Left lung (tissue), 10 donors: Measurements from ENCODE around the gene TCHH. TPM values are rescaled to one million over a fixed set of nuclear protein-coding genes. Genes with fewer than 3 reads are reported as not detected.
A peak's percentile ranks its signal among the peaks of the same experiment; 100 is the strongest.

Experiments used
- ATAC-seq: fragments of 200-7000 bp; cut with Tn5 transposase; one replicate; pipeline ENCODE4 v1.9.1; 2020; ENCODE audit warnings: moderate library complexity
- DNase-seq, 4 donors: peaks; one replicate each; pipeline ENCODE4 v3.0.0-alpha.2; 2013 to 2020
- H3K27ac ChIP-seq, 2 donors: fragments of 200-600 bp; sonication (generic) in 1 of 2; one replicate each; pipeline versions ENCODE4 v1.5.0 to v1.8.0; 2020 to 2021
- H3K27me3 ChIP-seq, 2 donors: fragments of 200-600 bp; sonication (generic) in 1 of 2; one replicate each; pipeline versions ENCODE4 v1.5.0 to v1.8.0; 2020 to 2021
- H3K36me3 ChIP-seq, 2 donors: fragments of 200-600 bp; sonication (generic) in 1 of 2; one replicate each; pipeline versions ENCODE4 v1.5.0 to v1.8.0; 2020 to 2021
- H3K4me1 ChIP-seq, 2 donors: fragments of 200-600 bp; one replicate each; pipeline ENCODE4 v1.8.0; 2021
- H3K4me3 ChIP-seq, 2 donors: fragments of 200-600 bp; sonication (generic) in 1 of 2; one replicate each; pipeline versions ENCODE4 v1.5.0 to v1.8.0; 2020 to 2021; ENCODE audit warnings: mild to moderate bottlenecking in 1 of 2
- H3K9me3 ChIP-seq, 2 donors: fragments of 200-600 bp; sonication (generic) in 1 of 2; one replicate each; pipeline versions ENCODE4 v1.5.0 to v1.8.0; 2020 to 2021
- CTCF ChIP-seq, 2 donors: fragments of 200-600 bp; sonication (generic) in 1 of 2; IDR thresholded peaks; one replicate each; pipeline versions ENCODE4 v1.5.0 to v1.8.0; 2021; ENCODE audit warnings: antibody characterized with exemption in 2 of 2
- intact Hi-C, 2 donors: fragments of 100-400 bp; cut with DNase I; formaldehyde crosslinking; loops; one replicate each; pipeline versions ENCODE4 v1.11.2 to v1.14.2; 2022
- polyA plus RNA-seq, 6 donors: library from polyadenylated mRNA; unstranded; fragments of 120-200 nt; gene quantifications; one replicate each; pipeline ENCODE4 v1.2.1, GENCODE V29; 2013; ENCODE audit not compliant: insufficient read length in 6 of 6
- total RNA-seq, 2 donors: library from RNA; stranded (reverse); fragmentation: NEBNext Ultra II Directional; extraction: Animal tissue kit (Norgen Biotek cat#: 25700); gene quantifications; one replicate each; pipeline ENCODE4 v1.2.1, GENCODE V29; 2021
- donor health status: DM: no; HTN: yes; CAD: no.
- donor health status: DM: no; HTN: no; CAD: no.

The TCHH gene
- total and polyA plus RNA-seq, 8 donors = 0.03 to 0.16 (median 0.08) TPM

DNA sequence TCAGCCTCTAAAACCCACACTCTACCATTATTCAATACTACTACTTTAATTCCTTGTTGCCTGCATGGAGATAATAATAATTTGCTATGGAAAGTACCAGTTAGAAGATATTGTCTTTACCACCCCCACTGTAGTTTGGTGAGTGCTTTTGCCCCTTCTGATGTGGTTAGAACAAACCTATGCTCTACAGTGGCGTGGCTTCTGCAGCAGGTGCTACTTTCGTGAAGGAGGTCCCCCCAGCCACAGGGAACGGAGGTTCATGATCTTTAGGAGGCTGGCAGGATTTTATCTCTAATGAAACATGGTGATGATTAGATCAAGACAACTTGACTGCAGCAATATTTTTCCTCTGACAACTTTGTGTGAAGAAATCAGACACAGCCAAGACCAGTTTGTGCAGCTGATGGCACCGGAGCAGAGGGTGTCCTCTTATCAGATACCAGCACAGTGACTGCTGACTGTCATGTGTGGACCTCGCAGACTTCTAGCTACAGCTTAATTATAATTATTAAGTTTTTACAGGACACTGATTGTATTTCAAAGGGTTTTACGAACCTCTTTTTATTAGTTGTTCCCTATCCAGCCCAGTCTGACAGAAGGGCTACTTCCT, 10.7 kb upstream of the TCHH start:
- H3K4me3 ChIP-seq = no peak overlapping the region
- H3K27ac ChIP-seq = no peak overlapping the region
- no peak for TF ChIP-seq CTCF (IDR thresholded peaks at IDR 0.05)
- ATAC-seq (no peak), DNase-seq (no peak)
- H3K36me3 ChIP-seq = no peaks in the 10 kb centered on the region
- peaks cover 12 to 66% of the 10 kb centered on the region in 2 donors for H3K27me3 ChIP-seq
- intact Hi-C loops = no loop called here
- H3K4me1 ChIP-seq = no peaks in the 10 kb centered on the region
- no peaks in the 10 kb centered on the region for H3K9me3 ChIP-seq

DNA sequence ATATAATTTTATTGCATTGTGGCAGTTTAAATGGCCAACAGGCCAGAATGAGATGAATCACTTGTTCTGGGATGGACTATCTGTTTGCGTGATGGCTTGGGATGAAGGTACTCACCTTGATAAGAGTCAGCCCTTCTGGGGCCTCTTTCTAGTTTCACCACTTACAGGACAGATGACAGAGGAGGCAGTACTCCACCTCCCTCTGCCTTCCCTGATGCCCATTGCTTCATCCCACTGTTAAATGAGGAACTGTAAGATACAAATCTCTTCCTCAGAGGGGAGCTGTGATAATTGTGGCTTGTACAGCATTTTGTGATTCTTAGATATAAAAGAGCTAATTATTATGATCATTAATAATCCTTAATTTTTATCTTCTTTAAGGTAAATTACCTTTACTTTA, 3.7 kb upstream of the TCHH start:
- TF ChIP-seq CTCF (IDR thresholded peaks at IDR 0.05) = no peak
- Histone ChIP-seq H3K4me3 (no peak overlapping the region), H3K9me3 (no peaks in the 10 kb centered on the region), H3K36me3 (no peaks in the 10 kb centered on the region), H3K4me1 (no peaks in the 10 kb centered on the region), H3K27me3 (peaks cover 32 to 77% of the 10 kb centered on the region in 2 donors), H3K27ac (no peak overlapping the region)
- intact Hi-C loops = no loop called here
- DNase-seq (no peak), ATAC-seq (no peak)

DNA sequence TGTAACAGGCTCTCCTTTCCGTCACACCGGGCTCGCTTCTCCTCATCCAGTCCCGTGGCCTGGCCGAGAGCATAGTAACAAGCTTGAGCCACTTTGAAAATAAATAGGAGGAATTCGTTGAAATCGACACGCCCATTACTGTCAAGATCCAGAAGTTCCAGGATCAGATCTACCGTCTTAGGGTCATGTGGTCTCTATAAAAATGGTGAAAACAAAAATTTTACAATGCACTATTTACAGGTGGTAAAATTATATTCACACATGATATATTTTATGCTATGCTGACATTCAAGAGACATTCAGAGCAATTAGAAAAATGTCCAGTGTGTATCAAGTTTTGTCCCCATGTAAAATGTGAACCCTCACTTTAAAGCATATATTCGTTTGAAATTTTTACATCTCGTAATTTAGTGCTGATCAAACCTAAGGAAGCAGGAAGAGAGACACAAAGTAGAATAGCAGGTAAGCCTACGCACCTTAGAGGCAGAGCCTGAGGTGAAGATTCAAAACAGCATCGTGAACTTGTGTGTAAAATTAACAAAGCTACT, 2.3 kb downstream of the TCHH start:
- H3K27ac ChIP-seq = no peak overlapping the region
- H3K4me3 ChIP-seq = no peak overlapping the region
- TF ChIP-seq CTCF (IDR thresholded peaks at IDR 0.05) = no peak
- H3K36me3 ChIP-seq = no peaks in the 10 kb centered on the region
- DNase-seq (no peak), ATAC-seq (no peak)
- intact Hi-C loops = no loop called here
- H3K27me3 ChIP-seq = peaks cover 80 to 100% of the 10 kb centered on the region in 2 donors
- H3K9me3 ChIP-seq = peaks cover 0 to 4% of the 10 kb centered on the region in 2 donors
- H3K4me1 ChIP-seq = peaks cover 28 to 50% of the 10 kb centered on the region in 2 donors

DNA sequence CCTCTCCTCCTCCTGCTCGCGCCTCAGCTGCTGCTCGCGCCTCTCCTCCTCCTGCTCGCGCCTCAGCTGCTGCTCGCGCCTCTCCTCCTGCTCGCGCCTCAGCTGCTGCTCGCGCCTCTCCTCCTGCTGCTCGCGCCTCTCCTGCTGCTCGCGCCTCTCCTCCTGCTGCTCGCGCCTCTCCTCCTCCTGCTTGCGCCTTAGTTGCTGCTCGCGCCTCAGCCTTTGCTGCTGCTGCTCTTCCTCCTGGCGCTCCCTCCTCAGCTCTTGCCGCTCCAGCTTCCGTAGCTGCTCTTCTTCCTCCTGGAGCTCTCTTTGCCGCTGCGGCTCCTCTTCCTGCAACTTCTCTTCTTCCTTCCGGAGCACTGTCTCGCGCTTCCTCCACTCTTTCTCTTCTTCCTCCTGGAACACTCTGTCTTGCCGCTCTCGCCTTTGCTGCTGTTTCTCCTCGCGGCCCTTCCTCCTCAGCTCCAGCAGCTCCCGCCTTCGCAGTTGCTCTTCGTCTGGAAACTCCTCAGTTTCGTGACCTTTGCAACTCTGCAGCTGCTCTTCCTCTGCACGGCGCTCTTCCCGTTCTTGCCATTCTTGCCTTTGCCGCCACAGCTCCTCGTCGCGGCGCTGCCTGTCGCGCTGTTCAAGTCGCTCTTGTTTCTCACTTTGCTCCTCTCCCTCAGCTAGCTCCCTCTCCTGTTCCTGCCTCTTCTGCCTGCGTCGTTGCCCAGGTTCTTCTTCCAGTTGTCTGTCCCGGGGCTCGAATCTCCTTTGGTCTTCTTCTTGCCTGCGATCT, 3.0 kb downstream of the TCHH start:
- H3K27me3 ChIP-seq = peaks cover 84 to 100% of the 10 kb centered on the region in 2 donors
- no peak for TF ChIP-seq CTCF (IDR thresholded peaks at IDR 0.05)
- no peak overlapping the region for H3K27ac ChIP-seq
- peaks cover 28 to 54% of the 10 kb centered on the region in 2 donors for H3K4me1 ChIP-seq
- peaks cover 0 to 4% of the 10 kb centered on the region in 2 donors for H3K9me3 ChIP-seq
- peak in 2 of 4 donors; percentile 31 to 65 for DNase-seq
- H3K4me3 ChIP-seq = peak overlapping the region; percentile 31 to 45
- no peak for ATAC-seq
- intact Hi-C loops = no loop called here
- H3K36me3 ChIP-seq = no peaks in the 10 kb centered on the region

DNA sequence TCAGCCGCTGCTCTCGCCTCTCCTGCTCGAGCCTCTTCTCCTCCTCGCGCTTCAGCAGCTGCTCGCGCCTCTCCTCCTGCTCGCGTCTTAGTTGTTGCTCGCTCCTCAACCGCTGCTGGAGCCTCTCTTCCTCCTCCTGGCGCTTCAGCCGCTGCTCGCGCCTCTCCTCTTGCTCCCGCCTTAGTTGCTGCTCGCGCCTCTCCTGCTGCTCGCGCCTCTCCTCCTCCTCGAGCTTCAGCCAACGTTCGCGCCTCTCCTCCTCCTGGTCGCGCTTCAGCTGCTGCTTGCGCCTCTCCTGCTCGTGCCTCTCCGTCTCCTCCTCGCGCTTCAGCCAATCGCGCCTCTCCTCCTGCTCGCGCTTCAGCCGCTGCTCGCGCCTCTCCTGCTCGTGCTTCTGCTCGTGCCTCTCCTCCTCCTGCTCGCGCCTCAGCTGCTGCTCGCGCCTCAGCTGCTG, 3.7 kb downstream of the TCHH start:
- H3K4me3 ChIP-seq = peak overlapping the region; percentile 31 to 45
- peaks cover 28 to 54% of the 10 kb centered on the region in 2 donors for H3K4me1 ChIP-seq
- TF ChIP-seq CTCF (IDR thresholded peaks at IDR 0.05) = no peak
- no peaks in the 10 kb centered on the region for H3K36me3 ChIP-seq
- intact Hi-C loops = no loop called here
- peaks cover 0 to 4% of the 10 kb centered on the region in 2 donors for H3K9me3 ChIP-seq
- peak; percentile 26 for ATAC-seq
- H3K27me3 ChIP-seq = peaks cover 89 to 100% of the 10 kb centered on the region in 2 donors
- DNase-seq = peak in 3 of 4 donors; percentile 31 to 62 (median 33)
- H3K27ac ChIP-seq = no peak overlapping the region
